Right atrium auricular region (tissue), 2 donors: ENCODE data around the gene KCNH2. TPM values are rescaled to one million over a fixed set of nuclear protein-coding genes. Genes with fewer than 3 reads are reported as not detected.

Experiments used
- DNase-seq: peaks from one replicate; pipeline ENCODE4 v3.0.0-alpha.2; 2019; ENCODE audit warnings: low spot score
- H3K27ac ChIP-seq, 2 donors: fragments of 200-600 bp; sonication (generic); 1 replicate in 1 of 2; 2 replicates in 1 of 2; pipeline ENCODE4 v1.5.1; 2016 to 2019
- H3K27me3 ChIP-seq, 2 donors: fragments of 200-600 bp; sonication (generic); one replicate each; pipeline versions ENCODE4 v1.5.1 to v1.6.0; 2017 to 2019
- H3K36me3 ChIP-seq: fragments of 200-600 bp; sonication (generic); one replicate; pipeline ENCODE4 v1.5.1; 2016
- H3K4me1 ChIP-seq, 2 donors: fragments of 200-600 bp; sonication (generic); one replicate each; pipeline versions ENCODE4 v1.5.1 to v1.6.0; 2017 to 2019
- H3K4me3 ChIP-seq, 2 donors: fragments of 200-600 bp; sonication (generic); 1 replicate in 1 of 2; 2 replicates in 1 of 2; pipeline ENCODE4 v1.5.1; 2017 to 2019; ENCODE audit warnings: mild to moderate bottlenecking in 1 of 2, moderate library complexity in 1 of 2
- H3K9me3 ChIP-seq, 2 donors: fragments of 200-600 bp; sonication (generic); one replicate each; pipeline ENCODE4 v1.5.1; 2019
- CTCF ChIP-seq, 2 donors: fragments of 200-600 bp; sonication (generic); IDR thresholded peaks; one replicate each; pipeline ENCODE4 v1.5.1; 2019; ENCODE audit warnings: antibody characterized with exemption in 2 of 2
- total RNA-seq, 2 donors: library from RNA; depleted of rRNA; stranded (reverse); fragments of >200 nt; gene quantifications; one replicate each; pipeline ENCODE4 v1.1.0, GENCODE V29; 2016

The KCNH2 gene
- total RNA-seq, 2 donors from 2014 or later, result 119 to 128 TPM

- no peak for TF ChIP-seq CTCF (IDR thresholded peaks at IDR 0.05)
- H3K27ac ChIP-seq, result peak overlapping the region; percentile 35 to 82
- peaks cover 0 to 39% of the 10 kb centered on the region in 2 donors for H3K4me1 ChIP-seq
- peaks cover 25% of the 10 kb centered on the region for H3K36me3 ChIP-seq
- H3K9me3 ChIP-seq, result no peaks in the 10 kb centered on the region
- H3K27me3 ChIP-seq, result no peaks in the 10 kb centered on the region
- DNase-seq, result no peak
- no peak overlapping the region for H3K4me3 ChIP-seq
Observed at GRCh38 chr7:150947241-150947745, 30.8 kb downstream of the KCNH2 start.

GRCh38 chr7:150946421-150947240 is 31.5 kb downstream of the KCNH2 start:
- Histone ChIP-seq H3K27me3 (no peaks in the 10 kb centered on the region), H3K27ac (peak overlapping the region; percentile 82 to 89), H3K36me3 (peaks cover 25% of the 10 kb centered on the region), H3K4me1 (peaks cover 0 to 46% of the 10 kb centered on the region in 2 donors), H3K4me3 (no peak overlapping the region), H3K9me3 (no peaks in the 10 kb centered on the region)
- DNase-seq, result no peak
- no peak for TF ChIP-seq CTCF (IDR thresholded peaks at IDR 0.05)

GRCh38 chr7:150945853-150946420 is 32.2 kb downstream of the KCNH2 start:
- Histone ChIP-seq H3K4me3 (no peak overlapping the region), H3K36me3 (peaks cover 24% of the 10 kb centered on the region), H3K27ac (peak overlapping the region; percentile 82 to 89), H3K27me3 (no peaks in the 10 kb centered on the region), H3K9me3 (no peaks in the 10 kb centered on the region), H3K4me1 (peaks cover 0 to 47% of the 10 kb centered on the region in 2 donors)
- DNase-seq, result peak; percentile 73
- TF ChIP-seq CTCF (IDR thresholded peaks at IDR 0.05), result no peak

GRCh38 chr7:150945171-150945852 is 32.8 kb downstream of the KCNH2 start:
- peak overlapping the region; percentile 82 to 89 for H3K27ac ChIP-seq
- no peak overlapping the region for H3K4me3 ChIP-seq
- no peaks in the 10 kb centered on the region for H3K27me3 ChIP-seq
- peaks cover 18% of the 10 kb centered on the region for H3K36me3 ChIP-seq
- H3K4me1 ChIP-seq, result peaks cover 0 to 47% of the 10 kb centered on the region in 2 donors
- TF ChIP-seq CTCF (IDR thresholded peaks at IDR 0.05), result no peak
- no peak for DNase-seq
- no peaks in the 10 kb centered on the region for H3K9me3 ChIP-seq

GRCh38 chr7:150944066-150945042 is 33.8 kb downstream of the KCNH2 start:
- H3K27ac ChIP-seq, result peak overlapping the region; percentile 82 to 89
- H3K4me1 ChIP-seq, result peaks cover 0 to 47% of the 10 kb centered on the region in 2 donors
- H3K4me3 ChIP-seq, result no peak overlapping the region
- H3K27me3 ChIP-seq, result no peaks in the 10 kb centered on the region
- no peaks in the 10 kb centered on the region for H3K9me3 ChIP-seq
- no peak for TF ChIP-seq CTCF (IDR thresholded peaks at IDR 0.05)
- DNase-seq, result no peak
- H3K36me3 ChIP-seq, result peaks cover 8% of the 10 kb centered on the region
